ENCODE results near the gene SLC7A6.

Gene SLC7A6

GRCh38 chr16:68242926-68243858, 21.1 kb upstream of the SLC7A6 start:
- Histone ChIP-seq H3K36me3 (ENCODE audit: control insufficient read depth in 5 of 5, insufficient read depth in 5 of 5, low read length in 5 of 5) (no peaks in the 10 kb centered on the region), H3K27me3 (ENCODE audit: control insufficient read depth in 5 of 5, insufficient read depth in 4 of 5, low read length in 5 of 5) (no peaks in the 10 kb centered on the region), H3K4me1 (ENCODE audit: control insufficient read depth in 5 of 5, insufficient read depth in 5 of 5, low read length in 5 of 5) (peaks cover 15 to 50% (median 47%) of the 10 kb centered on the region in 5 donors), H3K9me3 (ENCODE audit: control insufficient read depth in 5 of 5, low read length in 5 of 5) (no peaks in the 10 kb centered on the region), H3K9ac (ENCODE audit: low read length in 5 of 5) (peak overlapping the region in 1 of 5 donors; percentile 30), H3K4me3 (ENCODE audit: low read depth in 1 of 5, low read length in 5 of 5) (no peak overlapping the region), H3K27ac (ENCODE audit: low read depth, low read length) (no peak overlapping the region)

DNA sequence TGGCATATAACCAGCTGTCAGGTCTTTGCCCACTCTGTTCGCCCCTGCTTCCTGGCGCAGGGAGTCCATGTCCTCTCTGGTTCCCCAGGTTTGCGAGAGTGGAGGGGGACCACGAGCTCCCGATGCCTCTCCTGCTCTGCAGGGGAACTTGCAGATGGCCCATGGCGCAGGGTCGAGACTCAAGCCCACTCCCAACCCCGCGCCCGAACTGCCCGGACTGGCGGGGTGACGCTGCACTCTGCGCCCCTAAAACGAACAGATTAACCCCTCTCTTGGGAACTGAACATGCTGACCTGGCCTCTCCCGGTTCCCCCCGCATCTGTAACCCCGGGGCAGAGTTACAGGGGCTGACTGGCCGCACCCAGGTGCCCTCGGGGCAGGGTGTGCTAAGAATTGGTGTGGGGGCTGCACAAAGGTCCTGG, 19.8 kb upstream of the SLC7A6 start:
- Histone ChIP-seq H3K27me3 (ENCODE audit: control insufficient read depth in 5 of 5, insufficient read depth in 4 of 5, low read length in 5 of 5) (no peaks in the 10 kb centered on the region), H3K4me3 (ENCODE audit: low read depth in 1 of 5, low read length in 5 of 5) (peak overlapping the region; percentile 84 to 98 (median 95)), H3K4me1 (ENCODE audit: control insufficient read depth in 5 of 5, insufficient read depth in 5 of 5, low read length in 5 of 5) (peaks cover 15 to 54% (median 47%) of the 10 kb centered on the region in 5 donors), H3K36me3 (ENCODE audit: control insufficient read depth in 5 of 5, insufficient read depth in 5 of 5, low read length in 5 of 5) (peaks cover 0 to 10% (median 9%) of the 10 kb centered on the region in 5 donors), H3K9ac (ENCODE audit: low read length in 5 of 5) (peak overlapping the region in 4 of 5 donors; percentile 11 to 82 (median 79)), H3K9me3 (ENCODE audit: control insufficient read depth in 5 of 5, low read length in 5 of 5) (no peaks in the 10 kb centered on the region), H3K27ac (ENCODE audit: low read depth, low read length) (no peak overlapping the region)

- peak within 1 kb of the TSS; percentile 65 for H3K27ac ChIP-seq (ENCODE audit: low read depth, low read length)
- H3K36me3 ChIP-seq (ENCODE audit: control insufficient read depth in 5 of 5, insufficient read depth in 5 of 5, low read length in 5 of 5), result peaks cover 0 to 17% (median 12%) of the 10 kb centered on the region in 5 donors
- H3K9me3 ChIP-seq (ENCODE audit: control insufficient read depth in 5 of 5, low read length in 5 of 5), result no peaks in the 10 kb centered on the region
- peaks cover 15 to 52% (median 43%) of the 10 kb centered on the region in 5 donors for H3K4me1 ChIP-seq (ENCODE audit: control insufficient read depth in 5 of 5, insufficient read depth in 5 of 5, low read length in 5 of 5)
- peak within 1 kb of the TSS; percentile 84 to 98 (median 95) for H3K4me3 ChIP-seq (ENCODE audit: low read depth in 1 of 5, low read length in 5 of 5)
- peak within 1 kb of the TSS; percentile 41 to 82 (median 78) for H3K9ac ChIP-seq (ENCODE audit: low read length in 5 of 5)
- no peaks in the 10 kb centered on the region for H3K27me3 ChIP-seq (ENCODE audit: control insufficient read depth in 5 of 5, insufficient read depth in 4 of 5, low read length in 5 of 5)
Measured at GRCh38 chr16:68244903-68245853, 19.1 kb upstream of the SLC7A6 start, which contains the start of gene PLA2G15. Gene PLA2G15, plus strand, starts transcription at chr16:68245373. Its CDS starts 54 bp downstream, at chr16:68245427.

GRCh38 chr16:68246121-68246520, 18.2 kb upstream of the SLC7A6 start:
- Histone ChIP-seq H3K27ac (ENCODE audit: low read depth, low read length) (peak overlapping the region; percentile 9), H3K9ac (ENCODE audit: low read length in 5 of 5) (peak overlapping the region in 4 of 5 donors; percentile 18 to 75 (median 72)), H3K27me3 (ENCODE audit: control insufficient read depth in 5 of 5, insufficient read depth in 4 of 5, low read length in 5 of 5) (no peaks in the 10 kb centered on the region), H3K36me3 (ENCODE audit: control insufficient read depth in 5 of 5, insufficient read depth in 5 of 5, low read length in 5 of 5) (peaks cover 0 to 26% (median 18%) of the 10 kb centered on the region in 5 donors), H3K9me3 (ENCODE audit: control insufficient read depth in 5 of 5, low read length in 5 of 5) (no peaks in the 10 kb centered on the region), H3K4me3 (ENCODE audit: low read depth in 1 of 5, low read length in 5 of 5) (peak overlapping the region; percentile 80 to 98 (median 95)), H3K4me1 (ENCODE audit: control insufficient read depth in 5 of 5, insufficient read depth in 5 of 5, low read length in 5 of 5) (peaks cover 15 to 52% (median 43%) of the 10 kb centered on the region in 5 donors)

DNA sequence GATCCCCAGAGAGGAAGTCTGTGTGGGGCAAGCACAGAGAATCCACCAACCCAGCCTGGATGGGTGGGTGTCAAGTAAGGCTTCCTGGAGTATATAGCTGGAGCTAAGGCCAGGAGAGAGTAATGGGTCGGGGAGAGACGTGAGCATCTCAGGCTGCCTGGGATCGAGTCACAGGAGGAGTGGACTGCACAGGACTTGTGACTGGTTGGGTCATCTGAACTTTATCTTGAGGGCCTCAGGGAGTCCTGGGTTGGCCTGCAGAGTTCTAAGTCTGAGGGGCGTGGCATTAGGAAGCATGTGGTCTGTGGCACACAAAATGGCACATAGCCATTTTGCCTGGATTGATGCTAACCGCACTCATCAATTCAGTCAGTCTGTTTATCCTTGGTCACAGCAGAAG, 17.7 kb upstream of the SLC7A6 start:
- Histone ChIP-seq H3K27ac (ENCODE audit: low read depth, low read length) (peak overlapping the region; percentile 27), H3K27me3 (ENCODE audit: control insufficient read depth in 5 of 5, insufficient read depth in 4 of 5, low read length in 5 of 5) (no peaks in the 10 kb centered on the region), H3K9me3 (ENCODE audit: control insufficient read depth in 5 of 5, low read length in 5 of 5) (no peaks in the 10 kb centered on the region), H3K4me3 (ENCODE audit: low read depth in 1 of 5, low read length in 5 of 5) (peak overlapping the region; percentile 80 to 98 (median 95)), H3K9ac (ENCODE audit: low read length in 5 of 5) (no peak overlapping the region), H3K36me3 (ENCODE audit: control insufficient read depth in 5 of 5, insufficient read depth in 5 of 5, low read length in 5 of 5) (peaks cover 0 to 31% (median 19%) of the 10 kb centered on the region in 5 donors), H3K4me1 (ENCODE audit: control insufficient read depth in 5 of 5, insufficient read depth in 5 of 5, low read length in 5 of 5) (peaks cover 15 to 52% (median 43%) of the 10 kb centered on the region in 5 donors)

GRCh38 chr16:68247400-68247799, 16.9 kb upstream of the SLC7A6 start:
- Histone ChIP-seq H3K4me3 (ENCODE audit: low read depth in 1 of 5, low read length in 5 of 5) (peak overlapping the region; percentile 0 to 98 (median 80)), H3K27ac (ENCODE audit: low read depth, low read length) (peak overlapping the region; percentile 27)

DNA sequence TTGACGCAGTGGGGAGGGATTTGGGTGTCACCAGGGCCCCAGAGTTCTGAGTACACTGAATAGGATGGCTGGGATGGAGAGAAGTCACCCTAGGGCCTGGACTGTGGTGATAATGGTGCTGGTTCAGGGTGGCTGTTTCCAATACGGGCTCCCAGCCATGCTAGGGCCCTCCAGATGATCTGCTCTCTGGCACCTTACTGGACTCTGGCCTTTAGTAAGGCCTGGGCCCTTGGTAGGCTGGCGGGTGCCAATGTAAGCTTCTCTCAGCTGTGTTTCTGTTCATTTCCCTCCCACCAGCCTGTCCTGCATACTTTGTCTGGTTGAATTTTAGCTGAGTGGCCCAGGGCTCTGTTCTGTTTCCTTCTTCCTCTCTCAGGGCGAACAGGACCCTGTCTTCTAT, 16.4 kb upstream of the SLC7A6 start:
- no peaks in the 10 kb centered on the region for H3K27me3 ChIP-seq (ENCODE audit: control insufficient read depth in 5 of 5, insufficient read depth in 4 of 5, low read length in 5 of 5)
- H3K4me1 ChIP-seq (ENCODE audit: control insufficient read depth in 5 of 5, insufficient read depth in 5 of 5, low read length in 5 of 5), result peaks cover 15 to 59% (median 45%) of the 10 kb centered on the region in 5 donors
- H3K4me3 ChIP-seq (ENCODE audit: low read depth in 1 of 5, low read length in 5 of 5), result peak overlapping the region in 3 of 5 donors; percentile 0 to 98 (median 80)
- H3K27ac ChIP-seq (ENCODE audit: low read depth, low read length), result peak overlapping the region; percentile 23
- no peaks in the 10 kb centered on the region for H3K9me3 ChIP-seq (ENCODE audit: control insufficient read depth in 5 of 5, low read length in 5 of 5)
- H3K9ac ChIP-seq (ENCODE audit: low read length in 5 of 5), result peak overlapping the region in 2 of 5 donors; percentile 64 to 73
- H3K36me3 ChIP-seq (ENCODE audit: control insufficient read depth in 5 of 5, insufficient read depth in 5 of 5, low read length in 5 of 5), result peaks cover 0 to 44% (median 31%) of the 10 kb centered on the region in 5 donors

More at GRCh38 chr16:68247400-68247799, 16.9 kb upstream of the SLC7A6 start:
- Histone ChIP-seq H3K4me1 (ENCODE audit: control insufficient read depth in 5 of 5, insufficient read depth in 5 of 5, low read length in 5 of 5) (peaks cover 15 to 57% (median 45%) of the 10 kb centered on the region in 5 donors), H3K36me3 (ENCODE audit: control insufficient read depth in 5 of 5, insufficient read depth in 5 of 5, low read length in 5 of 5) (peaks cover 0 to 39% (median 26%) of the 10 kb centered on the region in 5 donors), H3K27me3 (ENCODE audit: control insufficient read depth in 5 of 5, insufficient read depth in 4 of 5, low read length in 5 of 5) (no peaks in the 10 kb centered on the region), H3K9me3 (ENCODE audit: control insufficient read depth in 5 of 5, low read length in 5 of 5) (no peaks in the 10 kb centered on the region), H3K9ac (ENCODE audit: low read length in 5 of 5) (peak overlapping the region in 2 of 5 donors; percentile 64 to 73)

GRCh38 chr16:68249371-68249770, 15.0 kb upstream of the SLC7A6 start:
- Histone ChIP-seq H3K36me3 (ENCODE audit: control insufficient read depth in 5 of 5, insufficient read depth in 5 of 5, low read length in 5 of 5) (peaks cover 0 to 56% (median 39%) of the 10 kb centered on the region in 5 donors), H3K4me3 (ENCODE audit: low read depth in 1 of 5, low read length in 5 of 5) (no peak overlapping the region), H3K27ac (ENCODE audit: low read depth, low read length) (no peak overlapping the region), H3K27me3 (ENCODE audit: control insufficient read depth in 5 of 5, insufficient read depth in 4 of 5, low read length in 5 of 5) (no peaks in the 10 kb centered on the region), H3K9me3 (ENCODE audit: control insufficient read depth in 5 of 5, low read length in 5 of 5) (no peaks in the 10 kb centered on the region), H3K9ac (ENCODE audit: low read length in 5 of 5) (no peak overlapping the region), H3K4me1 (ENCODE audit: control insufficient read depth in 5 of 5, insufficient read depth in 5 of 5, low read length in 5 of 5) (peaks cover 15 to 55% (median 41%) of the 10 kb centered on the region in 5 donors)

DNA sequence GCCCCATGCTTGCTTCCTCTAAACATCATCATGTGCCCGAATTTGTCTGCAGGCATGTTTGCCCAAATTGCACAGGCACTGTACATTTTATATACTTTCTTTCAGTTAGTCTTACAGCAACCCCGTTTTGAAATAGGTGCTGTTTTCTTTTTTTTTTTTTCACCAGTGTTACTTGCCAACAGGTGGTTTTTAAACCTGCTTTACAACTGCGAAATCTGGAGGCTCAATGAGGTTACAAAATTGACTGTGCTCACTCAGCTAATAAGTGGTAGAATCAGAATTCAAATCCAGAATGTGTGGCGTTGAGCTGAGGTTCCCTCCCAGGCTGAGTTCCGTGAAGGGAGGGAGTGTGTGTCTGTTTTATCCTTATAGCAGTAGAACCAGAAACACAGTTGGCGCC, 13.4 kb upstream of the SLC7A6 start:
- Histone ChIP-seq H3K27ac (ENCODE audit: low read depth, low read length) (no peak overlapping the region), H3K9ac (ENCODE audit: low read length in 5 of 5) (no peak overlapping the region), H3K9me3 (ENCODE audit: control insufficient read depth in 5 of 5, low read length in 5 of 5) (no peaks in the 10 kb centered on the region), H3K4me3 (ENCODE audit: low read depth in 1 of 5, low read length in 5 of 5) (no peak overlapping the region), H3K27me3 (ENCODE audit: control insufficient read depth in 5 of 5, insufficient read depth in 4 of 5, low read length in 5 of 5) (no peaks in the 10 kb centered on the region), H3K36me3 (ENCODE audit: control insufficient read depth in 5 of 5, insufficient read depth in 5 of 5, low read length in 5 of 5) (peaks cover 0 to 72% (median 55%) of the 10 kb centered on the region in 5 donors), H3K4me1 (ENCODE audit: control insufficient read depth in 5 of 5, insufficient read depth in 5 of 5, low read length in 5 of 5) (peaks cover 11 to 42% (median 30%) of the 10 kb centered on the region in 5 donors)
